DOHH2 (cell line): ENCODE data around the gene TPO.

ENCODE experiments used
- H3F3A ChIP-seq: fragments of 200-600 bp; sonication (generic), shearing (Covaris generic); 2 replicates; pipeline ENCODE4 v1.6.0; 2016; ENCODE audit warnings: antibody characterized with exemption, mild to moderate bottlenecking; ENCODE audit not compliant: control insufficient read depth, insufficient read depth
- H3K27ac ChIP-seq: fragments of 200-600 bp; sonication (generic); 2 replicates; pipeline ENCODE4 v1.5.1; 2014; ENCODE audit warnings: low read depth, mild to moderate bottlenecking, low read length, moderate library complexity
- H3K27me3 ChIP-seq: fragments of 200-600 bp; sonication (generic); 2 replicates; pipeline ENCODE4 v1.6.1; 2014; ENCODE audit warnings: mild to moderate bottlenecking, low read length, mixed read lengths; ENCODE audit not compliant: control insufficient read depth
- H3K36me3 ChIP-seq: fragments of 200-600 bp; sonication (generic); 2 replicates; pipeline ENCODE4 v1.6.1; 2014; ENCODE audit warnings: mild to moderate bottlenecking, low read length, moderate library complexity, mixed read lengths; ENCODE audit not compliant: control insufficient read depth
- H3K4me1 ChIP-seq: fragments of 200-600 bp; sonication (generic); 2 replicates; pipeline ENCODE4 v1.6.1; 2014; ENCODE audit warnings: mild to moderate bottlenecking, low read length, mixed read lengths; ENCODE audit not compliant: control insufficient read depth
- H3K4me2 ChIP-seq: fragments of 200-600 bp; sonication (generic); 2 replicates; pipeline ENCODE4 v1.6.0; 2014; ENCODE audit warnings: mild to moderate bottlenecking, low read length, moderate library complexity
- H3K4me3 ChIP-seq: fragments of 200-600 bp; sonication (generic); 2 replicates; pipeline ENCODE4 v1.5.1; 2014; ENCODE audit warnings: mild to moderate bottlenecking, low read length, mixed read lengths
- H3K79me2 ChIP-seq: fragments of 200-600 bp; sonication (generic); 2 replicates; pipeline ENCODE4 v1.6.1; 2014; ENCODE audit warnings: mild to moderate bottlenecking, low read length, mixed read lengths; ENCODE audit not compliant: control insufficient read depth
- H3K9me2 ChIP-seq: fragments of 200-600 bp; sonication (generic); replicated peaks from 2 replicates; pipeline ENCODE4 v1.6.1; 2014; ENCODE audit warnings: mild to moderate bottlenecking, low read length, mixed read lengths; ENCODE audit not compliant: control insufficient read depth
- H3K9me3 ChIP-seq: fragments of 200-600 bp; sonication (generic); 2 replicates; pipeline ENCODE4 v1.6.1; 2014; ENCODE audit warnings: antibody characterized with exemption, low read length, mixed read lengths; ENCODE audit not compliant: control insufficient read depth, insufficient read depth
- H4K20me1 ChIP-seq: fragments of 200-600 bp; sonication (generic); 2 replicates; pipeline ENCODE4 v1.6.0; 2014; ENCODE audit warnings: low read depth, mild to moderate bottlenecking, antibody characterized with exemption, low read length, moderate library complexity; ENCODE audit not compliant: control insufficient read depth, insufficient read depth
- CTCF ChIP-seq: fragments of 200-600 bp; sonication (generic); IDR thresholded peaks from one replicate; pipeline ENCODE4 v1.5.1; 2014; ENCODE audit warnings: antibody characterized with exemption, mild to moderate bottlenecking, low read depth, low read length; ENCODE audit not compliant: poor library complexity, severe bottlenecking
- EZH2phosphoT487 ChIP-seq: fragments of 200-600 bp; sonication (generic); IDR thresholded peaks from 2 replicates; pipeline ENCODE4 v1.6.1; 2017; ENCODE audit warnings: borderline replicate concordance, mild to moderate bottlenecking, antibody characterized with exemption, low read length, moderate library complexity, mixed read lengths

Gene TPO

GRCh38 chr2:1584051-1584531 lies 170.8 kb downstream of the TPO start:
- no peaks in the 10 kb centered on the region for H3K9me2 ChIP-seq
- H3K27me3 ChIP-seq, result no peaks in the 10 kb centered on the region
- no peak overlapping the region for H3K27ac ChIP-seq
- peaks cover 4% of the 10 kb centered on the region; the same call in 1 of the 2 replicates for H3K9me3 ChIP-seq
- H3K79me2 ChIP-seq, result no peaks in the 10 kb centered on the region
- no peaks in the 10 kb centered on the region for H3K36me3 ChIP-seq
- no peak overlapping the region for H3K4me2 ChIP-seq
- H4K20me1 ChIP-seq, result no peaks in the 10 kb centered on the region
- no peaks in the 10 kb centered on the region for H3K4me1 ChIP-seq
- no peaks in the 10 kb centered on the region for H3F3A ChIP-seq
- TF ChIP-seq EZH2phosphoT487 (no peak), CTCF (no peak)
- H3K4me3 ChIP-seq, result no peak overlapping the region

GRCh38 chr2:1584691-1585485 lies 171.6 kb downstream of the TPO start:
- no peak overlapping the region for H3K4me2 ChIP-seq
- H3K9me3 ChIP-seq, result peaks cover 4% of the 10 kb centered on the region; the same call in 1 of the 2 replicates
- H3F3A ChIP-seq, result no peaks in the 10 kb centered on the region
- H3K4me3 ChIP-seq, result no peak overlapping the region
- H3K4me1 ChIP-seq, result no peaks in the 10 kb centered on the region
- no peaks in the 10 kb centered on the region for H3K27me3 ChIP-seq
- H3K79me2 ChIP-seq, result no peaks in the 10 kb centered on the region
- no peak for TF ChIP-seq EZH2phosphoT487
- TF ChIP-seq CTCF, result no peak
- H3K27ac ChIP-seq, result no peak overlapping the region
- H3K36me3 ChIP-seq, result no peaks in the 10 kb centered on the region
- H3K9me2 ChIP-seq, result no peaks in the 10 kb centered on the region
- no peaks in the 10 kb centered on the region for H4K20me1 ChIP-seq

GRCh38 chr2:1585635-1586034 lies 172.4 kb downstream of the TPO start:
- no peaks in the 10 kb centered on the region for H3K4me1 ChIP-seq
- no peaks in the 10 kb centered on the region for H3K79me2 ChIP-seq
- H3K9me3 ChIP-seq, result peaks cover 4% of the 10 kb centered on the region; the same call in 1 of the 2 replicates
- H3K27me3 ChIP-seq, result no peaks in the 10 kb centered on the region
- H3K9me2 ChIP-seq, result no peaks in the 10 kb centered on the region
- TF ChIP-seq EZH2phosphoT487 (no peak), CTCF (no peak)
- H3K27ac ChIP-seq, result no peak overlapping the region
- no peak overlapping the region for H3K4me2 ChIP-seq
- H3K4me3 ChIP-seq, result no peak overlapping the region
- no peaks in the 10 kb centered on the region for H3F3A ChIP-seq
- no peaks in the 10 kb centered on the region for H4K20me1 ChIP-seq
- no peaks in the 10 kb centered on the region for H3K36me3 ChIP-seq
